H1 (cell line): ENCODE data around the gene TBC1D22A. TPM values are rescaled to one million over a fixed set of nuclear protein-coding genes. Genes with fewer than 3 reads are reported as not detected.

ENCODE experiments used
- TAF7 ChIP-seq: optimal IDR thresholded peaks from 2 replicates; pipeline ENCODE3; 2011; ENCODE audit warnings: low read depth, mild to moderate bottlenecking, inconsistent platforms, low read length, moderate library complexity, borderline replicate concordance
- polyA plus RNA-seq, 7 experiments: library from polyadenylated mRNA; depleted of rRNA in 3 of 7; stranded (reverse) in 5 of 7; unstranded in 2 of 7; fragments of >200 nt in 5 of 7; fragments of 200-250 nt in 2 of 7; gene quantifications; 1 replicate in 5 of 7; 2 replicates in 1 of 7; 4 replicates in 1 of 7; pipeline versions ENCODE4 v1.2.1 to v1.2.3, GENCODE V29; 2011 to 2013; ENCODE audit warnings: missing spikeins in 2 of 7, mixed read lengths in 2 of 7
- total RNA-seq: library from RNA; stranded (reverse); fragmentation: NEBNext Ultra II Directional; extraction: Animal tissue kit (Norgen Biotek cat#: 25700); gene quantifications from 2 replicates; pipeline ENCODE4 v1.2.1, GENCODE V29; 2021

Gene TBC1D22A
- total and polyA plus RNA-seq, 2 of the 8 experiments (the other 6 are each of a cell fraction or from before 2014, with no cell fraction given): 11.9 to 18.4 TPM

- no peak for TF ChIP-seq TAF7
- TF ChIP-seq, all 59 proteins: peak for 0
Measured at GRCh38 chr22:47136050-47136449, 373.6 kb downstream of the TBC1D22A start (continued).
